Epithelial cell of esophagus (primary cell): Measurements from ENCODE around the gene LRRC71.

Experiments
- DNase-seq: peaks from one replicate; pipeline ENCODE4 v3.0.0; 2010; ENCODE audit warnings: low read depth
- H3K4me3 ChIP-seq: 2 replicates; pipeline ENCODE4 v1.5.1; 2011; ENCODE audit warnings: mild to moderate bottlenecking, low read length, control low read depth
- TF ChIP-seq, protein P1 (sequence below): IDR thresholded peaks from 2 replicates; pipeline ENCODE4 v1.5.1; 2011; ENCODE audit warnings: low read depth, mild to moderate bottlenecking, low read length, control low read depth, inconsistent platforms; ENCODE audit not compliant: insufficient read depth; ENCODE audit errors: missing control alignments

LRRC71 gene

DNA sequence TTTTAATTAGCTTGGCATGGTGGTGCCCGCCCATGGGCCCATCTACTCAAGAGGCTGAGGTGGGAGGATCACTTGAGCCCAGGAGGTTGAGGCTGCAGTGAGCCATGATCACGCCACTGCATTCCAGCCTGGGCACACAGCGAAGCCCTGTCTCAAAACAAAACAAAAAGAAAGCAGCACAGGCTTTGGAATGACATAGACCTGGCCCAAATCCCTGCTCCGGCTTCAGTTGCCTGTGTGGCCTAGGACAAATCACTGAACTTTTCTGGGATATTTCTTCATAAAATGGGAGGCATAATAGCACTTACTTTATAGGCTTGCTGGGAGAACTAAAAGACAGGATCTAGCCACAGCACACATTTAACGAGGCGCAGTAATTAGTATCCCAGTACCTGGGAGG is 24.5 kb upstream of the LRRC71 start:
- TF ChIP-seq, protein P1, sequence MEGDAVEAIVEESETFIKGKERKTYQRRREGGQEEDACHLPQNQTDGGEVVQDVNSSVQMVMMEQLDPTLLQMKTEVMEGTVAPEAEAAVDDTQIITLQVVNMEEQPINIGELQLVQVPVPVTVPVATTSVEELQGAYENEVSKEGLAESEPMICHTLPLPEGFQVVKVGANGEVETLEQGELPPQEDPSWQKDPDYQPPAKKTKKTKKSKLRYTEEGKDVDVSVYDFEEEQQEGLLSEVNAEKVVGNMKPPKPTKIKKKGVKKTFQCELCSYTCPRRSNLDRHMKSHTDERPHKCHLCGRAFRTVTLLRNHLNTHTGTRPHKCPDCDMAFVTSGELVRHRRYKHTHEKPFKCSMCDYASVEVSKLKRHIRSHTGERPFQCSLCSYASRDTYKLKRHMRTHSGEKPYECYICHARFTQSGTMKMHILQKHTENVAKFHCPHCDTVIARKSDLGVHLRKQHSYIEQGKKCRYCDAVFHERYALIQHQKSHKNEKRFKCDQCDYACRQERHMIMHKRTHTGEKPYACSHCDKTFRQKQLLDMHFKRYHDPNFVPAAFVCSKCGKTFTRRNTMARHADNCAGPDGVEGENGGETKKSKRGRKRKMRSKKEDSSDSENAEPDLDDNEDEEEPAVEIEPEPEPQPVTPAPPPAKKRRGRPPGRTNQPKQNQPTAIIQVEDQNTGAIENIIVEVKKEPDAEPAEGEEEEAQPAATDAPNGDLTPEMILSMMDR, result no peak
- DNase-seq, result no peak
- H3K4me3 ChIP-seq, result no peak overlapping the region

DNA sequence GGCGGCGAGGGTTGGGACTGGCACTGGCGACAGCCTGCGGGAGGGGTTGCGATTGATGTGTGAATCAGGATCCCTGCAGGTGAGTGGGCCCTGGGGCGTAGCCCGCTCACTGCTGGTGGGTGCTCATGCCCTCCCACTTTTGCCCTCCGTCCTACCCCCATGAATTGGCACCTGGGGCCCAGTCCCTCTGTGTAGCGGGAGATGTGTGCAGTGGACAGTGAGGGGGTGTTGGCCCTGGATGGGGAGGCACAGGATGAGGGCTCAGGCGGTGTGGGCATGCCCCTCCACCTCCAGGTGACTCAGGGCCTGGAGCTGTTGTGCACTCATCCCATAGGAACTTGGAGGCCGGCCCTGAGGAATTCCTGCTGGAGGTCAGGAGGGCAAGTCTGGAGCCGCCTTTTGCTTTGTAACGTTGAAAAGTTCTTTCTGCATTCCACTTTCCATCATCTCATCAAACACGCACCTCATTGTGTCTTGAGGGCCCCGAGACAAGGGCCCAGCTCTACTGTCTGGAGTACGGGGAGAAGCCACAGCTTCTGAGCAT is 23.9 kb upstream of the LRRC71 start:
- peak; percentile 94 for DNase-seq
- H3K4me3 ChIP-seq, result no peak overlapping the region
- TF ChIP-seq, protein P1, result no peak

DNA sequence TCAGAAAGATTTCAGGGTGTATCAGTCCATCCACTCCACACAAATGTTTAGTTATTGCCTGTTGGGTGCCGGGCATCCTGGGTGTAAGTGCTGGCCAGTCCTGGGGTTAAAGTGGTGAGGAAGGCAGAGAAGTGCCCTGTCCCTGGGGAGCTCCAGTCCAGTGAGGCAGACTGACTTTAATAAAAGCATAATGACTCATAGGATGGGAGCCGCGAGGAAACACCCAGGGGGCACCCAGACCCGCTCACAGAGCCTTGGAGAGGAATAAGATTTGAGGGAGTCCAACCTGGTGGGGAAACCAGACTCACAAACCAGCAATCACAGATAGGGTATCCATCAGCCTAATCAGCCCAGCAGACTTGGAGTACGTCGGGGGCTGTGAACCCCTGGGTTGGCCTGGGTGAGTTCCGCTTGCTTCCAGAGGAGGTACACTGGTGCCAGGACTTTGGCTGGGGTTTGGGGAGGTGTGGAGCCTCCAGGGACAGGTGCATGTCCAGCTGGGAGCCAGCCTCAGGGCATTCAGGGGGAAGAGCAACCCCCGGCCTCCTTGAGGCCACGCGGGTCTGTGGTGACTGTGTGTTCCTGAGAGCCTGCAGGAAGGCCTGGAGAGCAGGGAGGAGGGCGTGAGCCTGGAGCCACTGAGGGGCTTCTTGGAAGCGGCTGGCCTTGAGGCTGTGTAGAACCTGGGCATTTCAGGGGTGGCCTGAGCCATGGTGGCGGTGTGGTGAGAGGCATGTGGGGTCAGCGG is 23.2 kb upstream of the LRRC71 start:
- no peak overlapping the region for H3K4me3 ChIP-seq
- TF ChIP-seq, protein P1, result no peak
- peak; percentile 48 for DNase-seq

DNA sequence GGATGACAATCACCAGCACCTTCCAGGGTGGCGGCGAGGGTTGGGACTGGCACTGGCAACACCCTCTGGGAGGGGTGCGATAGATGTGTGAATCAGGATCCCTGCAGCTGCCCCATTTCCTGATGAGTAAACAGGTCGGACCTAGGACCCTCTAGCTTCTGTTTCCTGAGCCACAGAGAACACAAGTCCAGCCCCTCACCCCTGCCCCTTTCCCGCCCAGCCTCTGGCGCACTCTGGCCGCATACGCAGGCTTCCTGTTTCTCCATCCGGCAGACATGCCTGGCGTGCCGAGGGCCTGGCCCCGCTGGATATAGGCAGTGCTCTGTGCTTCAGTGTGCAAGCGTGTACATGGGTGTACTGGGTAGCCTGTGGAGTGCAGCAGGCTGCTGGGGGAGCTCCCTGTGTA is 22.3 kb upstream of the LRRC71 start:
- TF ChIP-seq, protein P1, result no peak
- peak; percentile 63 for DNase-seq
- no peak overlapping the region for H3K4me3 ChIP-seq

DNA sequence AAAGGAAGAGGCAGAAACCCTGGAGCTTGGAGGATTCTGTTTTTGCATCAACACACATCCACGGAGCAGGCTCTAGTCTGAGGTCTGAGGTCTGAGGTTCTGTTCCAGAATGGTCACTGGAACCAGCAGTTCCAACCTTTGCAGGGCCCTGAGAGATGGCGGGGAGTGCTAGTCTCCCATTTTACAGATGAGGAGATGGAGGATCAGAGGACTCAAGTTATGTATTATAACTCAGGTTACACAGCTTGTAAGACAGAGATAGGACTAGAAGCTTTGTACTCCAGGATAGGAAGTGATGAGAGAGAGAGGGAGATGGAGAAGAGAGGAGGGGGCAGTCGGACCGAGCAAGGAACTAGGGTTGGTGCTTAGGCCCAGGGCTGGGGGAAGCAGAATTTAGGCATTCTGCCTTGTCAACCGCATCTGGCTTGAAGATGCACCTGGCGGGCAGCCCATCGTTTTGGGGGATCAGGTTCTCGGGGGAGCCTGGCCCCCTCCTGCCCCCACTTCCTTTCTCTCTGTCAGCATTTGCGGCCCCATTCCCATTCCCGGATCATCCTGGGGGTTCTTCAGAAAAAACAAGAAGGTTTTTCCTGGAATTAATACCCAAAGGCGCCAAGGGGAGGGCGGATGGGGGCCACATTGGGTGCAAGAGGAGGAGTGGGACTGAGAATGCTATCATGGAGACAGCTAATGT is 21.3 kb upstream of the LRRC71 start:
- TF ChIP-seq, protein P1, result no peak
- no peak overlapping the region for H3K4me3 ChIP-seq

DNA sequence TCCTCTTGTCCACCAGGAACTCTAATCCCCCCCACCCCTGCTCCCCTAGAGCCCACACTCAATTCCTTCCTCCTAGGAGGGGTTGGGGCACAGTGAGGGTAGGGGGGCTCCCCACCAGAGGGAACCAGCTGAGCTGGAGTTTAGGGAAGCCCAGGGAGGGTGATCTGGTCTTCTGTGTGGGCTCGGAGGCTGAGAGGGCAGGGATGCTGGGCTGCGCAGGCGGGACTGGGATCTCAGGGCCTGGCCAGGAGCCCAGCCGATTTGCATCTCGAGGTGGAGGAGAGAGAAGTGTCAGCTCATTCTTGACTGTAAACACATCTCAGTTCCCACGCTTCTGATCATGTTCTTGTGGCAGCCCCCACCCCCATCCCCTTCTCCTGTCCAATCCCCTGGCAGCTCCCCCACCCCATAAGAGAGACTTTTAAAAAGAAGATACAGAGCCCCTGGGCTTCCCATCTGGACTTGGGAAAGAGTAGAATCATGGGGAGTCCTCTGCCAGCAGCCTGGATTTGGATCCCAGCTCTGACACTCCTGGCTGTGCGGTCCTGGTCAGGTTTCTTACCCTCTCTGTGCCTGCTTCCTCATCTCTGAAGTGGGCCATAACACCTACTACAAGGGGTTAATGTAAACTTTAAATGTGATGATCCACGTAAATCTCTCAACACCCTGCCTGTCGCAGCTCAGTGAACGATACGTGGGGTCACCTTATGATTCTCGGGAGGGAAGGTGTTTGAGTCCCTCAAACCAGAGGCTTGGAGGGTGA is 20.3 kb upstream of the LRRC71 start:
- TF ChIP-seq, protein P1, result no peak
- no peak for DNase-seq
- H3K4me3 ChIP-seq, result no peak overlapping the region

More for the DNA sequence above, 21.3 kb upstream of the LRRC71 start:
- no peak for DNase-seq
